HepG2 (cell line): ENCODE results near the gene DCAF8. TPM values are rescaled to one million over a fixed set of nuclear protein-coding genes. Genes with fewer than 3 reads are reported as not detected.

ENCODE experiments used
- CBFB ChIP-seq: sonication (generic); formaldehyde crosslinking; IDR thresholded peaks from 2 replicates; pipeline ENCODE4 v1.4.0; 2020; ENCODE audit warnings: missing genetic modification reagents
- CTCF ChIP-seq: sonication (generic); formaldehyde crosslinking; IDR thresholded peaks from 2 replicates; pipeline ENCODE4 v1.5.0; 2020; ENCODE audit warnings: mild to moderate bottlenecking, missing genetic modification reagents, moderate library complexity
- EEA1 ChIP-seq: sonication (generic); formaldehyde crosslinking; IDR thresholded peaks from 2 replicates; pipeline ENCODE4 v1.5.1; 2020; ENCODE audit warnings: mild to moderate bottlenecking, missing genetic modification reagents, borderline replicate concordance
- FIP1L1 ChIP-seq: fragments of 200-400 bp; formaldehyde crosslinking; IDR thresholded peaks from 2 replicates; pipeline ENCODE4 v1.6.1; 2018; ENCODE audit warnings: low read depth, mild to moderate bottlenecking, low read length, moderate library complexity, borderline replicate concordance; ENCODE audit not compliant: insufficient read depth
- FOXJ3 ChIP-seq: sonication (generic); formaldehyde crosslinking; IDR thresholded peaks from 2 replicates; pipeline ENCODE4 v1.4.0; 2020; ENCODE audit warnings: missing genetic modification reagents, mild to moderate bottlenecking, borderline replicate concordance
- GABPB1 ChIP-seq: IDR thresholded peaks from 2 replicates; pipeline ENCODE4 v1.6.1; 2016; ENCODE audit warnings: mild to moderate bottlenecking, missing genetic modification reagents, moderate library complexity, missing compliant biosample characterization
- HNRNPH1 ChIP-seq: fragments of 200-400 bp; formaldehyde crosslinking; optimal IDR thresholded peaks from 2 replicates; pipeline ENCODE3; 2017; ENCODE audit warnings: mild to moderate bottlenecking, low read depth, low read length
- KDM5B ChIP-seq: sonication (generic); formaldehyde crosslinking; IDR thresholded peaks from 2 replicates; pipeline ENCODE4 v1.4.0; 2020; ENCODE audit warnings: missing genetic modification reagents, mild to moderate bottlenecking, borderline replicate concordance
- MAZ ChIP-seq, 2 experiments: sonication (generic) in 1 of 2; formaldehyde crosslinking in 1 of 2; IDR thresholded peaks; 2 replicates each; pipeline versions ENCODE4 v1.5.0 to v1.6.1; 2012 to 2020; ENCODE audit warnings: low read depth in 2 of 2, mild to moderate bottlenecking in 2 of 2, borderline replicate concordance in 1 of 2, improper control_type of control experiment in 1 of 2, low read length in 1 of 2, missing genetic modification reagents in 1 of 2, moderate library complexity in 1 of 2
- MLXIP ChIP-seq: sonication (generic); formaldehyde crosslinking; IDR thresholded peaks from 2 replicates; pipeline ENCODE4 v1.9.0; 2021; ENCODE audit warnings: missing genetic modification reagents, borderline replicate concordance
- MTA1 ChIP-seq: sonication (generic); formaldehyde crosslinking; IDR thresholded peaks from 2 replicates; pipeline ENCODE4 v1.4.0; 2020; ENCODE audit warnings: missing genetic modification reagents, mild to moderate bottlenecking, borderline replicate concordance
- PHF8 ChIP-seq: sonication (generic); formaldehyde crosslinking; IDR thresholded peaks from 2 replicates; pipeline ENCODE4 v1.5.0; 2020; ENCODE audit warnings: missing genetic modification reagents
- PITX1 ChIP-seq: sonication (generic); formaldehyde crosslinking; IDR thresholded peaks from 2 replicates; pipeline ENCODE4 v1.5.1; 2020; ENCODE audit warnings: mild to moderate bottlenecking, missing genetic modification reagents
- POLR2A ChIP-seq, 2 experiments: IDR thresholded peaks; 2 replicates each; pipeline ENCODE4 v1.6.1; 2011; ENCODE audit warnings: low read depth in 2 of 2, low read length in 2 of 2, mild to moderate bottlenecking in 1 of 2, moderate library complexity in 1 of 2; ENCODE audit not compliant: insufficient read depth in 1 of 2
- RAD21 ChIP-seq: fragments of 450-650 bp; formaldehyde crosslinking; IDR thresholded peaks from 2 replicates; pipeline ENCODE4 v1.5.0; 2020; ENCODE audit warnings: mild to moderate bottlenecking
- SMC3 ChIP-seq: IDR thresholded peaks from 2 replicates; pipeline ENCODE4 v1.6.1; 2011; ENCODE audit warnings: low read length, improper control_type of control experiment
- SNAPC2 ChIP-seq: sonication (generic); formaldehyde crosslinking; IDR thresholded peaks from 2 replicates; pipeline ENCODE4 v1.8.1; 2022; ENCODE audit warnings: mild to moderate bottlenecking, missing genetic modification reagents
- THYN1 ChIP-seq: sonication (generic); formaldehyde crosslinking; IDR thresholded peaks from 2 replicates; pipeline ENCODE4 v1.8.1; 2023; ENCODE audit warnings: low read depth, mild to moderate bottlenecking, moderate library complexity, missing genetic modification reagents, borderline replicate concordance
- ZFP82 ChIP-seq: sonication (generic); formaldehyde crosslinking; IDR thresholded peaks from 2 replicates; pipeline ENCODE4 v1.5.1; 2020; ENCODE audit warnings: mild to moderate bottlenecking, missing genetic modification reagents, borderline replicate concordance
- ZNF121 ChIP-seq: sonication (generic); formaldehyde crosslinking; IDR thresholded peaks from 2 replicates; pipeline ENCODE4 v1.5.0; 2020; ENCODE audit warnings: mild to moderate bottlenecking, missing genetic modification reagents
- ZNF180 ChIP-seq: sonication (generic); formaldehyde crosslinking; IDR thresholded peaks from 2 replicates; pipeline ENCODE4 v1.4.0; 2020; ENCODE audit warnings: low read depth, missing genetic modification reagents, borderline replicate concordance
- ZNF780A ChIP-seq: sonication (generic); formaldehyde crosslinking; IDR thresholded peaks from 2 replicates; pipeline ENCODE4 v1.8.0; 2022; ENCODE audit warnings: mild to moderate bottlenecking, missing genetic modification reagents, moderate library complexity
- polyA plus RNA-seq, 8 experiments: library from polyadenylated mRNA; depleted of rRNA in 3 of 8; stranded (reverse) in 7 of 8; unstranded in 1 of 8; fragments of >200 nt; fragmentation: Illumina TruSeq in 4 of 8; extraction: Trizol in 4 of 8; gene quantifications; 2 replicates each; pipeline versions ENCODE4 v1.2.1 to v1.2.3, GENCODE V29; 2011 to 2016; ENCODE audit warnings: low read depth in 4 of 8, missing spikeins in 1 of 8, mixed read lengths in 1 of 8; ENCODE audit not compliant: insufficient read depth in 1 of 8
- total RNA-seq, 5 experiments: library from RNA; depleted of rRNA; stranded (reverse); fragments of >200 nt; fragmentation: Illumina TruSeq; extraction: Trizol; gene quantifications; 2 replicates each; pipeline ENCODE4 v1.2.3, GENCODE V29; 2016; ENCODE audit warnings: low read depth in 1 of 5
- TF ChIP-seq, protein P1 (sequence below): sonication (generic); formaldehyde crosslinking; IDR thresholded peaks from 2 replicates; pipeline ENCODE4 v1.8.0; 2023; ENCODE audit warnings: mild to moderate bottlenecking, missing genetic modification reagents

The DCAF8 gene
- total and polyA plus RNA-seq, 2 of the 13 experiments (the other 11 are each of a cell fraction or from before 2014, with no cell fraction given) = 73.4 to 79.8 TPM

DNA sequence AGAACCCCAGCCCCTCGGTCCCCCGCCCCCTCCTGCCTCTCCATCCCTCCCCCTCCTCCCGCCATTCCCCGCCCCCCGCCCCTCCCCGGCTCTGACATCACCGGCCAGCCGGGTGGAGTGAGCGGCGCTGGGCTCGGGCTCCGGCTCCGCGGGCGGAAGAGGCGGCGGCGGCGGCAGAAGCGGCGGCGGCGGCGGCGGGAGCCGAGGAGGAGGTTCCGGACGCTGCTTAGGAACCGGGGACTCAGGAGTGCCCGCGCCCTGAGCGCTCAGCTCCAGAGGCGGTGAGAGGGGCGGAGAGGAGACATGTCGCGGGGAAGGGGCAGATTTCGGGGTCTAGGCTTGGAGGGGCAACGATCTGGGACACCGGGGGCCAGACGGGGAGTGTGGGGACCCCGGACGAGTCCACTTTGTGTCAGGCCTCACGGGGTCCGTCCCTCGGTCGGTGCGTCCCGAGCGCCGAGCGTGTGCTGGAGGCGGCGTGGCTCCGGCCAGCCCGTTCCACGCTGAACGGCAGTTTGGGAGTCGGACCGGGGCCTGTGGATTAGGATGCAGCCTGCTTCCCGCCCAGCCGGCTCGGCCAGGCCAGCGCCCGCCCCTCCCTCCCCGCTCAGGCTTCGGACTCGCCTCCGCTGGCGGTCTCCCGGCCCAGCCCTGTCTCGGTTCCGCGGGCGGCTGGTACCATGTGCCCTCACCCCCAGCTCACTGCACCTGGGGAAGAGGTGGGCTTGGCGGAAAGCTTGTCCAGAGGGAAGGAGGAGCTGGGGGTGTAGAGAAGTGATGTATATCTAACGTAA, 56.9 kb downstream of the DCAF8 start, which contains the start of gene PEA15 (continued):
- no peak for TF ChIP-seq SMC3
- no peak; the same call in 1 of the 2 replicates for TF ChIP-seq CTCF (CRISPR knock-in tag)
- TF ChIP-seq, protein P1, sequence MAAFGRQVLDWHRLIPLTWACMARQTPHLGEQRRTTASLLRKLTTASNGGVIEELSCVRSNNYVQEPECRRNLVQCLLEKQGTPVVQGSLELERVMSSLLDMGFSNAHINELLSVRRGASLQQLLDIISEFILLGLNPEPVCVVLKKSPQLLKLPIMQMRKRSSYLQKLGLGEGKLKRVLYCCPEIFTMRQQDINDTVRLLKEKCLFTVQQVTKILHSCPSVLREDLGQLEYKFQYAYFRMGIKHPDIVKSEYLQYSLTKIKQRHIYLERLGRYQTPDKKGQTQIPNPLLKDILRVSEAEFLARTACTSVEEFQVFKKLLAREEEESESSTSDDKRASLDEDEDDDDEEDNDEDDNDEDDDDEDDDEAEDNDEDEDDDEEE = no peak
- no peak for TF ChIP-seq THYN1
- no peak for TF ChIP-seq ZNF180 (CRISPR knock-in tag)
- no peak for TF ChIP-seq SNAPC2 (CRISPR knock-in tag)
- no peak for TF ChIP-seq FOXJ3 (CRISPR knock-in tag)
- TF ChIP-seq PITX1 (CRISPR knock-in tag) = 0 out of 2 replicates have a peak, but pooled peaks have one; percentile 43
- TF ChIP-seq GABPB1 (CRISPR knock-in tag) = peak; percentile 61; the same call in 1 of the 2 replicates
- TF ChIP-seq MLXIP (CRISPR knock-in tag) = no peak
- TF ChIP-seq FIP1L1 = no peak
- no peak for TF ChIP-seq ZNF780A (CRISPR knock-in tag)
- no peak for TF ChIP-seq CBFB
- TF ChIP-seq ZFP82 (CRISPR knock-in tag) = no peak
- 0 out of 4 replicates have a peak, but pooled peaks of 1 of the 2 experiments have one; percentile 46 for TF ChIP-seq POLR2A (IDR thresholded peaks at IDR 0.05; ENCODE audit: insufficient read depth in 1 of 2, low read depth in 2 of 2, low read length in 2 of 2)
- no peak for TF ChIP-seq RAD21 (CRISPR knock-in tag)
- 0 out of 2 replicates have a peak, but pooled peaks have one; percentile 63 for TF ChIP-seq EEA1 (CRISPR knock-in tag)
- no peak for TF ChIP-seq HNRNPH1
- no peak for TF ChIP-seq KDM5B (CRISPR knock-in tag)
- TF ChIP-seq MAZ (IDR thresholded peaks at IDR 0.05; ENCODE audit: borderline replicate concordance, low read depth, low read length) = no peak
- peak; percentile 35; the same call in 1 of the 2 replicates for TF ChIP-seq MAZ (CRISPR knock-in tag; IDR thresholded peaks at IDR 0.05; ENCODE audit: low read depth)
- 0 out of 2 replicates have a peak, but pooled peaks have one; percentile 20 for TF ChIP-seq MTA1
- TF ChIP-seq ZNF121 (CRISPR knock-in tag) = no peak
- TF ChIP-seq PHF8 (CRISPR knock-in tag) = peak; percentile 64; the same call in 1 of the 2 replicates
